GM23338 (cell line): Measurements from ENCODE around the gene TMEM51.

Experiments used
- CREB1 ChIP-seq: fragments of 250-450 bp; sonication (Bioruptor Pico); IDR thresholded peaks from 2 replicates; pipeline ENCODE4 v1.5.0; 2020; ENCODE audit warnings: low read depth, mild to moderate bottlenecking, moderate library complexity
- EZH2 ChIP-seq: fragments of 200-600 bp; sonication (generic); IDR thresholded peaks from one replicate; pipeline ENCODE4 v1.8.0; 2017; ENCODE audit warnings: antibody characterized with exemption, mild to moderate bottlenecking, low read depth; ENCODE audit not compliant: unreplicated experiment
- POLR2AphosphoS5 ChIP-seq: IDR thresholded peaks from 2 replicates; pipeline ENCODE4 v1.6.1; 2016; ENCODE audit warnings: antibody characterized with exemption, low read depth
- TF ChIP-seq, protein P1 (sequence below), 2 experiments: fragments of 200-600 bp in 1 of 2; sonication (generic) in 1 of 2; conservative IDR thresholded peaks; 2 replicates each; pipeline versions ENCODE4 v1.5.1 to v1.6.1; 2016 to 2017; ENCODE audit warnings: antibody characterized with exemption in 2 of 2, low read depth in 2 of 2, mild to moderate bottlenecking in 2 of 2, moderate library complexity in 1 of 2
- TF ChIP-seq, protein P2 (sequence below): IDR thresholded peaks from 2 replicates; pipeline ENCODE4 v1.6.1; 2016; ENCODE audit warnings: antibody characterized with exemption
- TF ChIP-seq, protein P3 (sequence below): IDR thresholded peaks from one replicate; pipeline ENCODE4 v1.6.1; 2018; ENCODE audit warnings: antibody characterized with exemption; ENCODE audit not compliant: unreplicated experiment

DNA sequence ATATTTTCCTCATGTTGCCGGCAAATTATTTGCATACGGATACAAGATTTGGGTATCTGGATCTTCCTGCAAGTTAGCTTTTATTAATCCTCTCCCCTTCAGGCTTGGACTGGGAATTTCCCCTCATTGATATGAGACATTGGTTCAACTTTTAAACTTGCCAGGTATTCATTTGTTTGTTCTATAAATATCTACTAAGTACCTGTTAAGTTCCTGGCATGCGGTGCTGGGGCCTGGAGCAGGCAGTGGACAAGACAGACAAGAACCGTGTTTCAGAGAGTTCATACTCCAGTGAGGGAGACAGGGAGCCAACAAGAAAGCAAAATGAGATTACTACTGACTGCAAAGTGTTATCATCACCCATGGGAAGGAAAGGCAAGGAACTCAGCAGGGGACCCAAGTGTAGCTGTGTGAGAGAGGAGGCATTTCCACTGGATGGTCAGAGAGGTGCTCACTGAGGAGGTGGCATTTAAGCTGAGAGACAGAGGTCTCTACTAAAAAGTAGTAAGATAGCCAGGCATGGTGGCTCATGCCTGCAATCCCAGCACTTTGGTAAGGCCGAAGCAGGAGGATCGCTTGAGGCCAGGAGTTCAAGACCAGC, 54.4 kb downstream of the TMEM51 start:
- TF ChIP-seq, protein P1, sequence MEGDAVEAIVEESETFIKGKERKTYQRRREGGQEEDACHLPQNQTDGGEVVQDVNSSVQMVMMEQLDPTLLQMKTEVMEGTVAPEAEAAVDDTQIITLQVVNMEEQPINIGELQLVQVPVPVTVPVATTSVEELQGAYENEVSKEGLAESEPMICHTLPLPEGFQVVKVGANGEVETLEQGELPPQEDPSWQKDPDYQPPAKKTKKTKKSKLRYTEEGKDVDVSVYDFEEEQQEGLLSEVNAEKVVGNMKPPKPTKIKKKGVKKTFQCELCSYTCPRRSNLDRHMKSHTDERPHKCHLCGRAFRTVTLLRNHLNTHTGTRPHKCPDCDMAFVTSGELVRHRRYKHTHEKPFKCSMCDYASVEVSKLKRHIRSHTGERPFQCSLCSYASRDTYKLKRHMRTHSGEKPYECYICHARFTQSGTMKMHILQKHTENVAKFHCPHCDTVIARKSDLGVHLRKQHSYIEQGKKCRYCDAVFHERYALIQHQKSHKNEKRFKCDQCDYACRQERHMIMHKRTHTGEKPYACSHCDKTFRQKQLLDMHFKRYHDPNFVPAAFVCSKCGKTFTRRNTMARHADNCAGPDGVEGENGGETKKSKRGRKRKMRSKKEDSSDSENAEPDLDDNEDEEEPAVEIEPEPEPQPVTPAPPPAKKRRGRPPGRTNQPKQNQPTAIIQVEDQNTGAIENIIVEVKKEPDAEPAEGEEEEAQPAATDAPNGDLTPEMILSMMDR (conservative IDR thresholded peaks at IDR 0.05; ENCODE audit: low read depth in 2 of 2) = no peak
- TF ChIP-seq, protein P2, sequence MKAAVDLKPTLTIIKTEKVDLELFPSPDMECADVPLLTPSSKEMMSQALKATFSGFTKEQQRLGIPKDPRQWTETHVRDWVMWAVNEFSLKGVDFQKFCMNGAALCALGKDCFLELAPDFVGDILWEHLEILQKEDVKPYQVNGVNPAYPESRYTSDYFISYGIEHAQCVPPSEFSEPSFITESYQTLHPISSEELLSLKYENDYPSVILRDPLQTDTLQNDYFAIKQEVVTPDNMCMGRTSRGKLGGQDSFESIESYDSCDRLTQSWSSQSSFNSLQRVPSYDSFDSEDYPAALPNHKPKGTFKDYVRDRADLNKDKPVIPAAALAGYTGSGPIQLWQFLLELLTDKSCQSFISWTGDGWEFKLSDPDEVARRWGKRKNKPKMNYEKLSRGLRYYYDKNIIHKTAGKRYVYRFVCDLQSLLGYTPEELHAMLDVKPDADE = no peak
- TF ChIP-seq, protein P3, sequence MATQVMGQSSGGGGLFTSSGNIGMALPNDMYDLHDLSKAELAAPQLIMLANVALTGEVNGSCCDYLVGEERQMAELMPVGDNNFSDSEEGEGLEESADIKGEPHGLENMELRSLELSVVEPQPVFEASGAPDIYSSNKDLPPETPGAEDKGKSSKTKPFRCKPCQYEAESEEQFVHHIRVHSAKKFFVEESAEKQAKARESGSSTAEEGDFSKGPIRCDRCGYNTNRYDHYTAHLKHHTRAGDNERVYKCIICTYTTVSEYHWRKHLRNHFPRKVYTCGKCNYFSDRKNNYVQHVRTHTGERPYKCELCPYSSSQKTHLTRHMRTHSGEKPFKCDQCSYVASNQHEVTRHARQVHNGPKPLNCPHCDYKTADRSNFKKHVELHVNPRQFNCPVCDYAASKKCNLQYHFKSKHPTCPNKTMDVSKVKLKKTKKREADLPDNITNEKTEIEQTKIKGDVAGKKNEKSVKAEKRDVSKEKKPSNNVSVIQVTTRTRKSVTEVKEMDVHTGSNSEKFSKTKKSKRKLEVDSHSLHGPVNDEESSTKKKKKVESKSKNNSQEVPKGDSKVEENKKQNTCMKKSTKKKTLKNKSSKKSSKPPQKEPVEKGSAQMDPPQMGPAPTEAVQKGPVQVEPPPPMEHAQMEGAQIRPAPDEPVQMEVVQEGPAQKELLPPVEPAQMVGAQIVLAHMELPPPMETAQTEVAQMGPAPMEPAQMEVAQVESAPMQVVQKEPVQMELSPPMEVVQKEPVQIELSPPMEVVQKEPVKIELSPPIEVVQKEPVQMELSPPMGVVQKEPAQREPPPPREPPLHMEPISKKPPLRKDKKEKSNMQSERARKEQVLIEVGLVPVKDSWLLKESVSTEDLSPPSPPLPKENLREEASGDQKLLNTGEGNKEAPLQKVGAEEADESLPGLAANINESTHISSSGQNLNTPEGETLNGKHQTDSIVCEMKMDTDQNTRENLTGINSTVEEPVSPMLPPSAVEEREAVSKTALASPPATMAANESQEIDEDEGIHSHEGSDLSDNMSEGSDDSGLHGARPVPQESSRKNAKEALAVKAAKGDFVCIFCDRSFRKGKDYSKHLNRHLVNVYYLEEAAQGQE = no peak
- TF ChIP-seq POLR2AphosphoS5 = no peak
- TF ChIP-seq EZH2 = no peak
- TF ChIP-seq CREB1 = no peak
